NCI-H82 treated with DMSO at 0.1 percent for 48 hours (cell line): ENCODE results near the gene TACR1.
"Not testable (repeated sequence)": the region's sequence is repeated elsewhere in the genome, so short reads cannot be mapped to it uniquely, and the experiment has no call there.

Experiments used
- DNase-seq: peaks from one replicate; lab custom pipeline; 2025; ENCODE audit not compliant: unreplicated experiment; lab: John Stamatoyannopoulos, UW

The TACR1 gene, protein sequence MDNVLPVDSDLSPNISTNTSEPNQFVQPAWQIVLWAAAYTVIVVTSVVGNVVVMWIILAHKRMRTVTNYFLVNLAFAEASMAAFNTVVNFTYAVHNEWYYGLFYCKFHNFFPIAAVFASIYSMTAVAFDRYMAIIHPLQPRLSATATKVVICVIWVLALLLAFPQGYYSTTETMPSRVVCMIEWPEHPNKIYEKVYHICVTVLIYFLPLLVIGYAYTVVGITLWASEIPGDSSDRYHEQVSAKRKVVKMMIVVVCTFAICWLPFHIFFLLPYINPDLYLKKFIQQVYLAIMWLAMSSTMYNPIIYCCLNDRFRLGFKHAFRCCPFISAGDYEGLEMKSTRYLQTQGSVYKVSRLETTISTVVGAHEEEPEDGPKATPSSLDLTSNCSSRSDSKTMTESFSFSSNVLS

DNA sequence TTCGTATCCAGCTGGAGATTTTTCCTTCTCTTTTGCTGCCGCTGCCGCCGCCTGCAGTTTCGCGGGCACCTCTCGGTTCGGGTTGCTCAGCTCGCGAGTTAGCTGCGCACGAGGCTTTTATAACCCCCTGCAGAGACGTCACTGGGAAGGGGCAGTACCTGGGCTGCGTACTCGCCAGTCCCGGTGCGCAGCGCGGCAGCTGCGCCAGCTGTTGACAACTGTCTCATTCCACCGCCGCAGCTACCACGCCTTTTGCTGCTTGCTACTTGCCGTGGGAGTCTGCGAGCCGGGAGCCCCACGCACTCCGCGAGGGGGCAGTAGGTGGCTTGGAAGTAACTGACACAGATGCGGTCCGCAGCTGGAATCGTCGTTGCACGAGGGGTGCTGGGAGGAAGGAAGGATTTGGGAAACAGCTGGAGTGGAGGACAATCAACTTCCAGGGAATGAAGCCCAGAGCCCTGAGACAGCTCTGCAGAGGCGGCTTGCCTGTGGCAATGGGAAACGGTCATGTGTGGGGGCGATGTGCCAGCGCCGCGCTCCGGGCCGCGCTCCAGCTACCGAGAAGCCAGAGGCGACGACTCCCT, at the start of gene TACR1:
TSS of gene TACR1 (minus strand) at position 93 of the 584 bp plus-strand sequence. CDS start 586 bp downstream, outside the sequence.
- no peak for DNase-seq

DNA sequence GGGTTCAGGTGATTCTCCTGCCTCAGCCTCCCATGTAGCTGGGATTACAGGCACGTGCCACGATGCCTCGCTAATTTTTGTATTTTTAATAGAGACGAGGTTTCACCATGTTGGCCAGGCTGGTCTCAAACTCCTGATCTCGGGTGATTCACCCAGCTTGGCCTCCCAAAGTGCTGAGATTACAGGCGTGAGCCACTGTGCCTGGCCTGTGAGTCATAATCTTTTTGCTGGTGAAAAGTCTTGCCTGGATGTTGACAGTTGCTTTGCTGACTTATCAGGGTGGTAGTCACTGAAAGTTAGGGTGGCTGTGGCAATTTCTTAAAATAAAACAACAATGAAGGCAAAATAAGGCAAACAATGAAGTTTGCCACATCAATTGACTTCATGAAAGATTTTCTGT, 49.3 kb upstream of the TACR1 start:
- not testable (repeated sequence) for DNase-seq

DNA sequence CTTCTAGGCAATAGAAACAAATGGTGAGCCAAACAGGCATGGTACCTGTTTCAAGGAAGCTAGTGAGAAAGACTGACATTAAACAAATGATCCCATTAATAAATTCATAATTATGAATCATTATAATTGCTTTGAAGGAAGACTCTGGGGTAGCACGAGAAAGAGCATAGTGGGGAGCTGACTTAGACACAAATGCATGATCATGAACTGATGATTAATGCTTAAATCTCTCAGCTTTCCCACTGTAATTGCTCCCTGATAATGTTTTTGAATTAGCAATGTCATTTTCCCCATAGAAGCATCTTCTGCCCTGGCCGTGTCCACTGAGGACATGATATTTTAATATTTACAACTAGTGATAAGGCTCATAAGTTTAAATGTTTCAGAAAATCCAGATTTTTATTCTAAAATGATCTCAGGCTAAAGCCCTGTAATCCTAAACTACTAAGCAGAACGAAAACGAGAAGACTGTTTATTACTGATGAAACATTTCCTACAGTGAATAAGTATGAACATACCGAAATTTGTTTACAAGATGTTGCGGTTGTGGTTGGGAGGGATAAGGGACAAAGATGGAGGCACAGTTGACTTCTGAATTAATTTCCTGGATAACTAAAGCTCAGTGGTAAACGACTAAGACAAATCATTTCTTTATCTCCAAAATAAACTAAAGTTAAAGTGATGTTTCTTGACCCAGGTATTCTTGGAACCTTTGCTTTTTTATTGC, 47.3 kb upstream of the TACR1 start:
- no peak for DNase-seq

DNA sequence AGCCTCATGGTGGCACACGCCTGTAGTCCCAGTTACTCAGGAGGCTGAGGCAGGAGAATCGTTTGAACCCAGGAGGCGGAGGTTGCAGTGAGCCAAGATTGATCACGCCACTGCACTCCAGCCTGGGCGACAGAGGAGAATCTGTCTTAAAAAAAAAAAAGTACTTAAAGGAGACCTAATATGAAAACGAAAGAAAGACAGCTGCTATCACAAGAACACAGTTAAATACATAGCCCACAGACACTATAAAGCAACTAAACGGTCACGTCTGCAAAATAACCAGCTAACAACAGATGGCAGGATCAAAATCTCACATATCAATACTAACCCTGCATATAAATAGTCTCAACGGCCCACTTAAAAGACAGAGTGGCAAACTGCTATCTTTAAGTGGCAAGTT, 43.9 kb upstream of the TACR1 start:
- DNase-seq, result no peak

DNA sequence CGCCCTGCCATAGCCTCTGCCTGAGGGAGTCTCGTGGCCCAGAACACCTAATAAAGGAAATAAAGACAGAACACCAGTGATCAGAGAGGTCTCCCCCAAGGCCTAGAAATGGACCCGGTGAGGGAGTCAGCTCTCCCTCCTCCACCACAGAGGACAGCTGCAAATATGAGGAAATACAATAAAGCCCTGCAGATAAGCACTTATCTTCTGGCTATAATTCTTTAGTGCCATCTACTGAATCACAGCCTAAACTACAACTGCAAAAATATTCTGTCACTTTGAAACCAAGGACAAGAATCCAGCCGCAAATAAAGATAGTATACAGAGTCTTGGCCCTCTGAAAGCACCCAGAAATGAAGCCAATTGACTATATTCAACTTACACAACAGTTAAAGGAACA, 42.4 kb upstream of the TACR1 start:
- DNase-seq, result no peak

DNA sequence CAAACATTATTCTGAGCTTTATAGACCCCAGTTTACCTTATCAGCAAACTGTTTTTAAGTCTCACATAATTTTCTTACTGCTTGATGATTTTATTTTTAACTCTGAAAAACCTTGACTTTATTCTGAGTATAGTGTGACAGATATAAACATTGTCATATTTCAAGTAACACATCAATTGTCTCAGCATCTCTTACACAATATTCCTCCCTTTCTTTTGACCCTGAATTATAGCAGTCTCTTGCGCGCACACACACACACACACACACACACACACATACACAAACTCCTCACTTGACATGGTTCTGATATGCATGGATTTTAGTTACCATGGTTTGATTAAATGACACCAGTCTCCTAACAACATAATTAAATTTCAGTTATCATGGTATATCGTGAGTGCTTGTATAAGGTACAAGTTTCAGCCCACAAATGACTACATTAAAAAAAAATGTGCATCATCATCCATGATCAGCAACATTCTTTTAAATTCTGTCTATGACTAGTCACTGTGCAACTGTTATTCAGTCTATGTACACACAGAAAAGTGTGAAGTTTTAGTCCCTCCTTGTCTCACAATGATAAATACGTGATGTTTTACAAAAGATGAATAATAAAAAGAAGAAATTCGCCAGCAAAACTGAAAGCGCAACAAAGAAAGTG, 39.5 kb upstream of the TACR1 start:
- DNase-seq, result no peak

DNA sequence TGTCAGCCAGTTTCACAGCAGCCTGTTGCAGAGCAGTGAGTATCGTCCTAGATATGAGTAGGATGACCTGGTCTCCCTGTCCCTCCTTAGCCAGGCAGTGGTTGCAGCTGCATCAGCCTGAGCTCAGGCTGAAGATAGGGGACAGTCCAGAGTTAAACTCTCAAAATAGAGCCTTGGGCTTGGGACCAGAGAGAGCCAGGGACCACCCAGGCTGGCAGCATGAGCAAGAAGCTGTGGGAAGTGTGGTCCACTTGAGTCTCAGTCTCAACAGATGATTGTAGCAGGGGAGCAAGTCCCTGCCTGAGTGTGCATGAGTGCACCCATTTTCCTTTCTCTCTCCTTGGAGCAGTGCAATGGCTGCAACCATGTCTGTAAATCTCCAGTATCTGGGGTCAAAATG, 38.0 kb upstream of the TACR1 start:
- DNase-seq, result no peak

DNA sequence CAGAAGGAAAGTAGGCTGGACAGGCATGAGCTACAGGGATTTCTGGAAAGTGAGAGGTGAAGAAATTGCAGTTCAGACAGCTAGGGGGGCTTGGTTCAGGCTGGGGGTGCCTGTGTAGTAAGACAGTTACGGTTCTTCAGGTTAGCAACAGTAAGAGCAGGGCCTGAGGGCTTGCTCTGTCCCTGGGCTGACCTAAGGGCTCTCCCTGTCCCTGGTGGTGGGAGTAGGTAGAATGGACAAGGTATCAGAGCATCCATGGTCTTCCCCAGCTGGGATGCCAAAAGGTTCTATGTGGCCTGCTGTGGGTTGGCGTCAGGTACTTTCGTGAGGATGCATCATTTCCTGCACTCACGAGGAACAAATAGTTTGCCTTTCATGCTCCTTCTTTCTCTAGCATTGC, 34.6 kb upstream of the TACR1 start:
- no peak for DNase-seq

DNA sequence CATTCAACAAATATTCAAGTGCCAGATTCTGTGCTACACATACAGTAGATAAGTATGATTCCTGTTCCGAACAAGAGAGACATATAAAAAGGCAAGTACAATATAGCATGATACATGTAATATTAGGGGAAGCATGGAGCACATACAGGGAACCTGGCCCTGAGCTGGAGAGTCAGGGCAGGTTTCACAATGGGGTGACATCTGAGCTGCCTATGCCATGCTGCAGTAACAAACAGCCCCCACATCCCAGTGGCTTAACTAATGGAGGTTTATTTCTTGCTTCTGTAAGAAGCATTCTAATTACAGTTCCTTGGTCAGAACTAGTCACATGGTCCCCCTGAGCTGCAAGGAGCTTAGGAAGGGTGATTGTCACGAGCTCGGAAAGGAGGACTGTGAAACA, 27.3 kb upstream of the TACR1 start:
- no peak for DNase-seq

DNA sequence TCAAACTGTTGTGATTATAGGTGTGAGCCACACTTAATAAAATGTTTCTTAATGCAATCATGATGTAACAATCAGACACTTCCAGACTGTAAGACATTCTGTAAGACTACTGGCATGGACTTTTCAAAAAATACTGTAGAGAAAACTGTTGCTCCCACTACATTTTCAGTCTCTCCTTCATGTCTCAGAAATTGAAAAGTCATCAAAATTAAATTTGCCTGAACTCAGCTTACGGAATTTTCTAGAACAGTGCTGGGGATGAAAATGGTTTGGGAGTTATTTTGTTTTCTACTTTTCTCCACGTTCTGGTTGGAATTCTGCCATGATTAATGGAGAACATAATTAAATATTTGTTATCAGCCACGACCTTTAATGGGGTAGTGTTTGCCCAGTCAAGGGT, 26.8 kb upstream of the TACR1 start:
- no peak for DNase-seq

DNA sequence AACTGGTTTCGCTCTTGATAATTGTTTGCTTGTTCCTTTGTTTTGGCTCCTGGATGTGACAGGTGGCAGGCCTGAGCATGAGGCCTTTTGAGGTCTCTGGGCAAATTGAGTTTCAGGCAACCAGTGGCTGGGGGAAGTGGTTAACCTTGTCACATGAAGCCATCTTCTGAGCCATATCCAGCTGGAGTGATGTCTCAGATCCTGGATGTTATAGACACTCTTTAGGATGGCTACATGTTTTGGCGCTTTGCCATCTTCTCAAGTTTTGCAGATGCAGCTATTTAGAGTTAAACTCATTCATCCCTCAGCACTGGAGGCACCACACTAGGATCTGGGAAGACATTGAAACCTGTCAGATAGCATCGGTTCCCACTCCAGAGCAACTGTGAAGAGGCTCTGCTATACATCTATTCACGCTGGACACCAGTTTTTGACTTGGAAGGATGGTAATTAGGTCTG, 25.3 kb upstream of the TACR1 start:
- no peak for DNase-seq

DNA sequence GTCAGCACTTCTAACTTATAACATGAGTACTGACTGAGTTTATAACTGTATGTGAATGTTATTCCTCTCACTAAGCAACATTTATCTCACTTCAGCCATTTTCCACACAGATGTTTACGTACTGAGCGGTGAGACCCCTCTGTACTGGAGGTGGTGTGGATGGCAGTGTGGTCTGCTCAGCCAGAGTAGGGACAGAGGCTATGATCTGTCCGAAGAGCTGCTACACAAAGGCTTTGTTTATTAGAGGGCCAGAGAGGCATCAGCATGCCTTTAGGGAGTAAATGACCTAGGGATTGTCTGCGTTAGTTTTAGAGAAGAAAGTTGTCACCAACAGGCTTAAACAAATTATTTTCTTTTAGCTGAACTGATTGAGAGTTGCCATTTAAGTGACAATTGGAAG, 23.2 kb upstream of the TACR1 start:
- DNase-seq, result no peak

DNA sequence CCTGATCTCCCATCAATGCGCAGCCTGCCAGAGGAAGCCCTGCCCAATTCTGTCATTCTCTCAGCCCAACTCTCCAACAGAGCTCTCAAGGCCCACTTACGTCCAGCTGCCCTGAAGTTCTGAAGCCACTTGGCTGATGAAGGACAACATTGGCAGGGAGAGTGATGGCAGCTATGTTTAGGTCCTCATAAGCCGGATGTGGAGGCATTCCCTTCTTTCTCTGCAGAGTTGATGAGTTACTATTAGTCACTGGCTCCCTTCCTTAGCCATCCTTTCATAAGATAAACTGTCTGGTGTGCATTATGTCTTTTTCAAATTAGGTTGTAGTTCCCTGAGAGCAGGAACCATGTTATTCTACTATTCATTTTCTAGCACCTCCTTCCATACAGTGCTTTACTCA, 22.5 kb upstream of the TACR1 start:
- DNase-seq, result no peak

DNA sequence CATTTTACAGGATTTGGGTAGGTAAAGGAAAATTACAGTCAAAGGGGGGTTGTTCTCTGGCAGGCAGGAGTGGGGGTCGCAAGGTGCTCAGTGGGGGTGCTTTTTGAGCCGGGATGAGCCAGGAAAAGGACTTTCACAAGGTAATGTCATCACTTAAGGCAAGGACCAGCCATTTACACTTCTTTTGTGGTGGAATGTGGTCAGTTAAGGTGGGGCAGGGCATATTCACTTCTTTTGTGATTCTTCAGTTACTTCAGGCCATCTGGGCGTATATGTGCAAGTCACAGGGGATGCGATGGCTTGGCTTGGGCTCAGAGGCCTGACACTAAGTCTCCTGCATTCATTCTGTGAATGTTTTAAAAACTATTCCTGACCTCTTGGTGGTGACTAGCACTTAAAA, 19.9 kb upstream of the TACR1 start:
- DNase-seq, result not testable (repeated sequence)

DNA sequence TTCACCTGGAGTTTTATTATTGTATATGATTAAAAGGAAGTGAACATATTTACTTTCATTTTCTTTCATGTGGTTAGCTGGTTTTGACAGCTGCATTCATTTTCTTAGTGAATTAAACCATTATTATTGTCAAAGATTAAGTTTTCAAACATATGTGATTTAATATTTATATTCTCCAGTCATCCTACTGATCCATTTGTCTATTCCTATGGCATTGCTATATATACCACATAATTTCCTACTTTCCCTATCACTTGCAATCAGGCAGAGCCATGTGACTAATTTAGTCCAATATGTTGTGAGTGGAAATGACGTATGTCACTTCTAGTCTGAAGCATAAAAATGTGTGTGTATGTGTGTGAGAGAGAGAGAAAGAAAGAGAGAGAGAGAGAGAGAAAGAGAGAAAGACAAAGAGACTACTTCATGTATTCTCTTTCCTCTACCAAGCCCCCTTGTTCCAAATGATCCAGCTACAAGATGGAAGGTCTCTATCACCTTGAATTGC, 12.0 kb upstream of the TACR1 start:
- DNase-seq, result no peak

DNA sequence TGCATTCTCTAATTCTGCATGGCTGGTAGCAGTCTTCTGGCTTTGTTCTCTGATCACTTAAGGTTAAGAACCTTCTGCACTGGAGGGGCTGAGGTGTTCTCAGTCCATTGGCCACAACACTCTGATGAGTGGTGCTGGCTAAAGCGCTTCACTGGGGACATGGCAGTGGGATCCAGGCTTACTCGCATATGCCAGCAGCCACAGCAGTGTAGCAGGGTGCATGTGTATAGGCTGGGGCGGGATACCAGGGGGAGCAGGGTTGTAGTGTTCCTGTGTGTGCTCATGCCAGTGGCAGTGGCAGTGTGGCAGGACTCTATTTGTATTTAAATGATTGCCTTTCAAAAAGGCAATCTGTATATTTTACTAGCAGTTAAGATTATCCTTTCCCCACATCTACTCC, 11.1 kb upstream of the TACR1 start:
- DNase-seq, result no peak

DNA sequence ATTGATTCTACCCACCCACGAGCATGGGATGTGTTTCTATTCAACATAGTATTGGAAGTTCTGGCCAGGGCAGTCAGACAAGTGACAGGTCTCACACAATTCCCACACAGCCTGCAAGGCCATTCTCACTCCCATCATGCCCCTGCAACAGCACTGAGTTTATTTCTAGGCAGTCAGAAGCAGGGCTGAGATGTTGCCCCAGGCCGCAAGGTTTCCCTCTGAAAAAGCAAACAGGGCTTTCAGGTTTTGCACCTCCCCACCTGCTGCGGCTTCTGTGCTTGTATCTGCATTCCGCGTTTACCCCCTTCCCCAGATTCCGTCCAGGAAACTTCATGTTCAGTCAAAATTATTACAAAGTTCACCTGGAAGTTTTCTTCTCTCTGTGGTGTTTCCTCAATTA, 9.4 kb upstream of the TACR1 start:
- no peak for DNase-seq

DNA sequence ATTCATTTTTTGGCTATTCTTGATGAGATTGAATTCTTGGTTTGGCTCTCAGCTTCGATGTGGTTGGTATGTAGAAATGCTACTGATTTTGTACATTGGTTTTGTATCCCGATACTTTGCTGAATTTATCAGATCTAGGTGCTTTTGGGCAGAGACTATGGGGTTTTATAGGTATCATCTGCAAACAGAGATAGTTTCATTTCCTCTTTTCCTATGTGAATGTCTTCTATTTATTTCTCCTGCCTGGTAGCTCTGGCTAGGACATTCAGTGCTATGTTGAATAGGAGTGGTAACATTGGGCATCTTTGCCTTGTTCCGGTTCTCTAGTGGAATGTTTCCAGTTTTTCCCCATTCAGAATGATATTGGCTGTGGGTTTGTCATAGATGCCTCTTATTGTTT, 5.5 kb upstream of the TACR1 start:
- DNase-seq, result no peak

DNA sequence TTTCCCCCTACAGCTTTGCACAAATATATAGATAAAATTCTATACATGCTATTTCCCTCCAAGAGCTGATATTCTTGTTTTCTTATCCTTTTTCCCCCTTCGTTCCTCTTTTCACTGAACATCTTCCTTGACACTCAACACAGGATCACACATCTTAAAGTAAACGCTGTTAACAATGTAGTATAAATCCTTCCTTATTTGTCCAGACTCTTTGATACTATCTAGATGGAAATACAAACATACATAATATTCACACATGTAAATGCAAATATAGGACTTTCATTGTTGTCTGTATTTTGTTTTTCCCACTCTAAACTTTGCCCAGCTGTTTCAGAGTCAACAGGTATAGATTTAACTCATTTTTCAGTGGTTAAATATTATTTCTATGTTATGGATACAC, 3.0 kb upstream of the TACR1 start:
- DNase-seq, result no peak

DNA sequence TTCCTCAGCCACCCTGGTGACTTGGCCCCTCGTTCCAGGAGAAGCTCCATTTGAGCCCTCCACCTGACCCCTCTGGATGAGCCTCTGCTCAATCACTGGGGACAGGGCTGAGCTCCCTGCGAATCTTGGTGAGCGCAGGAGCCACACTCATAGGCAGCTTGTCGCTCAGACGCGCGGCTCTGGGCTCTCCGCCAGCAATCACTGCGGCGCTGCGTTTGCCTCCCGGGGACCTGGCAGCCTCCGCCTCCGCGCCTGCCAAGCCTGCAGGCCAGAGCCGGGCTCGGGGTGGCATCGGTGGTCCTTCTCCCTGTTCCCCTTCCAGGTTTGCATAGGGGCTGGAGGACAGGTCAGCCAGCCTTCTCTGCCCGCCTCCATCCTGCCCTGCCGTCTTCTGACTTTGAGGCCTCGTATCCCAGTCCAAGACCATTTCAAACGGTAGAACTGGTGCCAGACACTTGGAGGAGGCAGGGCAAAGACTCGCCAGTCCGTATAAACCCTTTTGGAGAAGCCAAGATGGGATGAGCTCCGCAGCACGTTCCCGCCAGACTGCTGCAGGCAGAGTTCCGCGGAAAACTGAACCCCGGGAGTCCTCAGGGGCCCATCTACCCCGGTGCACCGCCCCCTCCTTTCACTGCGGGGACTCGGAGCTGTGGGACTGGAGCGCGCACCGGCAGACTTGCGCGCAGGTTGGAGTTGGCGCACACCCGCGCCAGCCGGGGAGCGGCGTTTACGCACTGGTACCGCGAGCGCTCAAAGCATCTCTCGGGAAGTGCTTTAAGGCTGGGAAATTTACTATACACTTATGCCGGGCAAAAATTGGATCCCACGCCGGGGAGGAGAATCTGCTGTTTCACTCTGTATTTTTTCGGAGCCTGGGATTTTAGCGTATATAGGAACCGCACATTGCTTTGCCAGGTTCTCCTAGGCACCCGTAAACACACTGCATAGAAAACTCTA, 1.1 kb upstream of the TACR1 start:
- no peak for DNase-seq
